Measurements from ENCODE around the gene NEDD4L. TPM values are rescaled to one million over a fixed set of nuclear protein-coding genes. Genes with fewer than 3 reads are reported as not detected.
"Not testable (repeated sequence)": the region's sequence is repeated elsewhere in the genome, so short reads cannot be mapped to it uniquely, and the experiment has no call there.

NEDD4L gene
- total RNA-seq, 1 donor from 2014 or later: 95.9 TPM

GRCh38 chr18:58046093-58046793 lies 2.2 kb downstream of the NEDD4L start:
- H3K4me3 ChIP-seq (ENCODE audit: low read depth, low read length): peak overlapping the region; percentile 66
- no peak for TF ChIP-seq CTCF (conservative IDR thresholded peaks at IDR 0.05; ENCODE audit: low read depth, low read length)
- DNase-seq (ENCODE audit: low read depth): no peak

GRCh38 chr18:58046794-58047555 lies 2.9 kb downstream of the NEDD4L start:
- H3K4me3 ChIP-seq (ENCODE audit: low read depth, low read length): peak overlapping the region; percentile 66
- peak; percentile 68 for DNase-seq (ENCODE audit: low read depth)
- TF ChIP-seq CTCF (conservative IDR thresholded peaks at IDR 0.05; ENCODE audit: low read depth, low read length): peak; percentile 28

GRCh38 chr18:58047556-58047882 lies 3.5 kb downstream of the NEDD4L start:
- no peak for DNase-seq (ENCODE audit: low read depth)
- H3K4me3 ChIP-seq (ENCODE audit: low read depth, low read length): no peak overlapping the region
- TF ChIP-seq CTCF (conservative IDR thresholded peaks at IDR 0.05; ENCODE audit: low read depth, low read length): no peak

GRCh38 chr18:58048081-58048642 lies 4.1 kb downstream of the NEDD4L start:
- no peak overlapping the region for H3K4me3 ChIP-seq (ENCODE audit: low read depth, low read length)
- peak; percentile 80 for DNase-seq (ENCODE audit: low read depth)
- no peak for TF ChIP-seq CTCF (conservative IDR thresholded peaks at IDR 0.05; ENCODE audit: low read depth, low read length)

GRCh38 chr18:58049000-58049688 lies 5.1 kb downstream of the NEDD4L start:
- H3K4me3 ChIP-seq (ENCODE audit: low read depth, low read length): no peak overlapping the region
- TF ChIP-seq CTCF (conservative IDR thresholded peaks at IDR 0.05; ENCODE audit: low read depth, low read length): no peak
- no peak for DNase-seq (ENCODE audit: low read depth)

- not testable (repeated sequence) for H3K4me3 ChIP-seq (ENCODE audit: low read depth, low read length); DNase-seq (ENCODE audit: low read depth)
Measured at GRCh38 chr18:58050963-58051362, 6.9 kb downstream of the NEDD4L start.

All from epithelial cell of proximal tubule (primary cell).